ENCODE measurements around the gene SUN2. TPM values are rescaled to one million over a fixed set of nuclear protein-coding genes. Genes with fewer than 3 reads are reported as not detected.

Gene SUN2
- polyA plus RNA-seq, 1 experiment: 98.4 TPM

- CTCF ChIA-PET: interaction anchor here (1.1 to 3.2 kb wide), 6 partner anchors 10 to 37 kb away, joined by 3 to 21 read pairs (median 7); partner anchors contain the start of genes GTPBP1 and TOMM22
- DNase-seq (ENCODE audit: low read depth): no peak
- peak; percentile 76 for TF ChIP-seq CTCF (IDR thresholded peaks at IDR 0.05; ENCODE audit: insufficient read depth, low read depth, low read length)
- no peaks in the 10 kb centered on the region for H3K27me3 ChIP-seq (ENCODE audit: control insufficient read depth, insufficient read depth, low read length)
- H3K4me3 ChIP-seq (ENCODE audit: low read depth, low read length): no peak overlapping the region
- H3K36me3 ChIP-seq (ENCODE audit: control insufficient read depth, insufficient read depth, low read length): peaks cover 27% of the 10 kb centered on the region
- POLR2A ChIA-PET: no interaction called here
These were observed 37.4 kb downstream of the SUN2 start for GRCh38 chr22:38718414-38718813.

GRCh38 chr22:38717244-38717643 is 38.6 kb downstream of the SUN2 start:
- TF ChIP-seq CTCF (IDR thresholded peaks at IDR 0.05; ENCODE audit: insufficient read depth, low read depth, low read length): no peak
- H3K27me3 ChIP-seq (ENCODE audit: control insufficient read depth, insufficient read depth, low read length): no peaks in the 10 kb centered on the region
- peaks cover 23% of the 10 kb centered on the region for H3K36me3 ChIP-seq (ENCODE audit: control insufficient read depth, insufficient read depth, low read length)
- H3K4me3 ChIP-seq (ENCODE audit: low read depth, low read length): no peak overlapping the region
- ChIA-PET CTCF (interaction anchor here (1.6 to 3.2 kb wide), 5 partner anchors 10 to 35 kb away, joined by 6 to 21 read pairs (median 7); partner anchors contain the start of genes GTPBP1 and TOMM22), POLR2A (interaction anchor here (0.6 kb wide), 1 partner anchor 215 kb away, joined by 3 read pairs; no protein-coding TSS in a partner anchor)
- no peak for DNase-seq (ENCODE audit: low read depth)

GRCh38 chr22:38716826-38717225 is 39.0 kb downstream of the SUN2 start:
- H3K36me3 ChIP-seq (ENCODE audit: control insufficient read depth, insufficient read depth, low read length): peaks cover 23% of the 10 kb centered on the region
- POLR2A ChIA-PET: no interaction called here
- CTCF ChIA-PET: interaction anchor here (3.0 to 3.2 kb wide), 2 partner anchors 10 to 17 kb away, joined by 17 to 21 read pairs; partner anchors contain the start of gene GTPBP1
- H3K27me3 ChIP-seq (ENCODE audit: control insufficient read depth, insufficient read depth, low read length): no peaks in the 10 kb centered on the region
- no peak overlapping the region for H3K4me3 ChIP-seq (ENCODE audit: low read depth, low read length)
- TF ChIP-seq CTCF (IDR thresholded peaks at IDR 0.05; ENCODE audit: insufficient read depth, low read depth, low read length): no peak
- DNase-seq (ENCODE audit: low read depth): no peak

GRCh38 chr22:38716271-38716670 is 39.5 kb downstream of the SUN2 start:
- ChIA-PET POLR2A (no interaction called here), CTCF (interaction anchor here (2.5 to 3.2 kb wide), 3 partner anchors 9 to 17 kb away, joined by 9 to 21 read pairs (median 17); partner anchors contain the start of gene GTPBP1)
- Histone ChIP-seq H3K27me3 (ENCODE audit: control insufficient read depth, insufficient read depth, low read length) (no peaks in the 10 kb centered on the region), H3K36me3 (ENCODE audit: control insufficient read depth, insufficient read depth, low read length) (peaks cover 20% of the 10 kb centered on the region), H3K4me3 (ENCODE audit: low read depth, low read length) (no peak overlapping the region)
- DNase-seq (ENCODE audit: low read depth): no peak
- no peak for TF ChIP-seq CTCF (IDR thresholded peaks at IDR 0.05; ENCODE audit: insufficient read depth, low read depth, low read length)

- peaks cover 20% of the 10 kb centered on the region for H3K36me3 ChIP-seq (ENCODE audit: control insufficient read depth, insufficient read depth, low read length)
- POLR2A ChIA-PET: no interaction called here
- CTCF ChIA-PET: interaction anchor here (2.5 kb wide), 1 partner anchor 9 kb away, joined by 9 read pairs; no protein-coding TSS in a partner anchor
These were observed 39.9 kb downstream of the SUN2 start for GRCh38 chr22:38715852-38716251.

More at GRCh38 chr22:38715852-38716251, 39.9 kb downstream of the SUN2 start:
- no peak for TF ChIP-seq CTCF (IDR thresholded peaks at IDR 0.05; ENCODE audit: insufficient read depth, low read depth, low read length)
- Histone ChIP-seq H3K4me3 (ENCODE audit: low read depth, low read length) (no peak overlapping the region), H3K27me3 (ENCODE audit: control insufficient read depth, insufficient read depth, low read length) (no peaks in the 10 kb centered on the region)
- DNase-seq (ENCODE audit: low read depth): no peak

Measured in BJ (cell line).